SIG-M5 (cell line): ENCODE measurements around the gene JPT2.

ENCODE experiments used
- DNase-seq: peaks from one replicate; lab custom pipeline; 2025; lab: John Stamatoyannopoulos, UW

The JPT2 gene

GRCh38 chr16:1651974-1652312 lies 26.1 kb upstream of the JPT2 start:
- no peak for DNase-seq

- no peak for DNase-seq
Observed at GRCh38 chr16:1653023-1653422, 25.1 kb upstream of the JPT2 start.

GRCh38 chr16:1654505-1655268 lies 23.4 kb upstream of the JPT2 start:
- no peak for DNase-seq

- no peak for DNase-seq
Observed at GRCh38 chr16:1655269-1655807, 22.7 kb upstream of the JPT2 start.

- DNase-seq = no peak
Observed at GRCh38 chr16:1655909-1656807, 21.9 kb upstream of the JPT2 start.

- DNase-seq = no peak
Observed at GRCh38 chr16:1656808-1657617, 21.1 kb upstream of the JPT2 start.

- DNase-seq = no peak
Observed at GRCh38 chr16:1657841-1658240, 20.2 kb upstream of the JPT2 start.

- DNase-seq = no peak
Observed at GRCh38 chr16:1659031-1659430, 19.0 kb upstream of the JPT2 start.

GRCh38 chr16:1661826-1662225 lies 16.3 kb upstream of the JPT2 start:
- DNase-seq = no peak

GRCh38 chr16:1662543-1662942 lies 15.5 kb upstream of the JPT2 start:
- DNase-seq = no peak

- DNase-seq = no peak
Observed at GRCh38 chr16:1665829-1666228, 12.2 kb upstream of the JPT2 start.

- no peak for DNase-seq
Observed at GRCh38 chr16:1666316-1666715, 11.8 kb upstream of the JPT2 start.

GRCh38 chr16:1667271-1667670 lies 10.8 kb upstream of the JPT2 start:
- DNase-seq = no peak

GRCh38 chr16:1667916-1668315 lies 10.2 kb upstream of the JPT2 start:
- no peak for DNase-seq

GRCh38 chr16:1668612-1669319 lies 9.3 kb upstream of the JPT2 start:
- DNase-seq = no peak

- no peak for DNase-seq
Observed at GRCh38 chr16:1669698-1670097, 8.4 kb upstream of the JPT2 start.

- DNase-seq = no peak
Observed at GRCh38 chr16:1670371-1670770, 7.7 kb upstream of the JPT2 start.

GRCh38 chr16:1670866-1671265 lies 7.2 kb upstream of the JPT2 start:
- no peak for DNase-seq

- DNase-seq = no peak
Observed at GRCh38 chr16:1673424-1674151, 4.5 kb upstream of the JPT2 start.

- DNase-seq = no peak
Observed at GRCh38 chr16:1674306-1674705, 3.8 kb upstream of the JPT2 start.
